HFF-Myc (cell line): ENCODE data around the gene FOXS1.

Source experiments
- DNase-seq: peaks from one replicate; pipeline ENCODE4 v3.0.0-alpha.2; 2011; ENCODE audit warnings: low read depth; ENCODE audit errors: extremely low read depth
- H3K4me3 ChIP-seq: replicated peaks from 2 replicates; pipeline ENCODE4 v1.5.1; 2011; ENCODE audit warnings: low read depth, mild to moderate bottlenecking, control low read depth, low read length
- CTCF ChIP-seq: IDR thresholded peaks from 2 replicates; pipeline ENCODE4 v1.5.1; 2012; ENCODE audit warnings: mild to moderate bottlenecking, low read depth, low read length, control low read depth; ENCODE audit errors: missing control alignments

Gene FOXS1

GRCh38 chr20:31875671-31876070, 30.3 kb upstream of the FOXS1 start:
- TF ChIP-seq CTCF: no peak
- no peak overlapping the region for H3K4me3 ChIP-seq
- DNase-seq: no peak

- no peak for TF ChIP-seq CTCF
- H3K4me3 ChIP-seq: no peak overlapping the region
Measured at GRCh38 chr20:31872406-31872805, 27.0 kb upstream of the FOXS1 start.

GRCh38 chr20:31871618-31871954, 26.2 kb upstream of the FOXS1 start:
- DNase-seq: no peak
- H3K4me3 ChIP-seq: no peak overlapping the region
- TF ChIP-seq CTCF: no peak

More at GRCh38 chr20:31872406-31872805, 27.0 kb upstream of the FOXS1 start:
- DNase-seq: no peak

- TF ChIP-seq CTCF: no peak
- DNase-seq: no peak
- H3K4me3 ChIP-seq: peak overlapping the region; percentile 26
Measured at GRCh38 chr20:31870726-31871617, 25.6 kb upstream of the FOXS1 start.

- TF ChIP-seq CTCF: no peak
- DNase-seq: no peak
- peak within 1 kb of the TSS; percentile 26 for H3K4me3 ChIP-seq
Measured at GRCh38 chr20:31869942-31870725, 24.7 kb upstream of the FOXS1 start, which contains the start of the genes DUSP15 and TTLL9. Gene DUSP15 (minus strand): TSS chr20:31870527. CDS start chr20:31870337, 190 bp downstream. Gene TTLL9 (plus strand): TSS chr20:31870634. CDS start chr20:31871127, 493 bp downstream.

- 0 out of 2 replicates have a peak overlapping the region, but pooled peaks have one; percentile 11 for H3K4me3 ChIP-seq
- TF ChIP-seq CTCF: no peak
- no peak for DNase-seq
Measured at GRCh38 chr20:31869673-31869941, 24.2 kb upstream of the FOXS1 start.
